ENCODE data around the gene STAB2. TPM values are rescaled to one million over a fixed set of nuclear protein-coding genes. Genes with fewer than 3 reads are reported as not detected.

STAB2 gene
- polyA plus RNA-seq, 1 donor from 2014 or later = not detected

DNA sequence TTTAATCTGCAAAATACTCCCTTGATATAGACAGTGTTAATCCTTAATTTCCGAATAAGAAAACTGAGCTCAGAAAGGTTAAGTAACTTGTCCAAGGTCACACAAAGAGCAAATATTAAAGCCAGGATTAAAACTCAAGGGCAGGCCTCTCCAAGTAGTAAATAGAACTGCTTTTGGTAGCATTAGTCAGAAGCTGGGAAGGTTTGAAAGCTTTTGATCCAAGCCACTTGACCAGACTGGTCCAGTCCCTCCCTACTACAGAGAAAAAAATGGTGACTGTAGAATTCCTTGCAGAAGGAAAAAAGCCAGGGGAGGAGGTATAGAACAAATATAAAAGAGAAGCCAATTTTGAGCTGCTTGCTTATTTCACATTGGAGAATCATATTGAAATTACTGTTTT, 142.4 kb downstream of the STAB2 start:
- H3K27me3 ChIP-seq (ENCODE audit: insufficient read depth, low read depth, low read length) = no peaks in the 10 kb centered on the region
- no peak overlapping the region for H3K9ac ChIP-seq (ENCODE audit: low read length)
- no peak overlapping the region for H3K4me3 ChIP-seq (ENCODE audit: low read length)
- H3K9me2 ChIP-seq (ENCODE audit: insufficient read depth, low read length) = no peaks in the 10 kb centered on the region
- H3K79me2 ChIP-seq (replicated peaks; ENCODE audit: insufficient read depth, low read length) = no peaks in the 10 kb centered on the region
- H3K36me3 ChIP-seq (ENCODE audit: insufficient read depth, low read length) = no peaks in the 10 kb centered on the region
- no peak overlapping the region for H3K27ac ChIP-seq (ENCODE audit: low read length)
- no peak overlapping the region for H3K4me2 ChIP-seq (ENCODE audit: low read length)
- no peaks in the 10 kb centered on the region for H4K20me1 ChIP-seq (ENCODE audit: insufficient read depth)
- no peak overlapping the region for H2AFZ ChIP-seq (ENCODE audit: low read depth, low read length)
- no peak for TF ChIP-seq POLR2AphosphoS5 (IDR thresholded peaks at IDR 0.05)
- TF ChIP-seq MXI1 (conservative IDR thresholded peaks at IDR 0.05; ENCODE audit: poor library complexity, severe bottlenecking) = no peak
- TF ChIP-seq EP300 (conservative IDR thresholded peaks at IDR 0.05; ENCODE audit: poor library complexity, severe bottlenecking) = no peak
- TF ChIP-seq RAD21 (conservative IDR thresholded peaks at IDR 0.05) = no peak
- no peaks in the 10 kb centered on the region for H3F3A ChIP-seq (ENCODE audit: insufficient read depth, low read length, poor library complexity, severe bottlenecking)
- peaks cover 3% of the 10 kb centered on the region for H3K9me3 ChIP-seq (ENCODE audit: low read length)

DNA sequence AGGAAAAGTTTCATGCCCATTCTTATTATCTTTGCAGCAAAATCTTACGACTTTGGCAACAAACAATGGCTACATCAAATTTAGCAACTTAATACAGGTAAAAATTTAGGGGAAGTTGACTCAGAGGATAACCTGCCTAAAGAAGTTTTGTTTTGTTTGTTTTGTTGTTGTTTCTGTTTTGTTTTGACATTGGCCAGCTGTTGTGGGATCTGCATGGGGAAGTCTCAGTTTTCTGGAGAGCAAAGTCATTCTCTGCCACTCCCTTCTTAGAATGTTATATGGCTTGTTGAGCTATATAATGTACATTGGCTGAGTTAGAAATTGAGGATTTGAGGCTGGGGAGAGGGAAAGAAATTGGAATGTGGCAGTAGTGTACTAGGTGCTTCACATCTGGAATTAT, 144.5 kb downstream of the STAB2 start:
- Histone ChIP-seq H3K79me2 (replicated peaks; ENCODE audit: insufficient read depth, low read length) (no peaks in the 10 kb centered on the region), H3K9ac (ENCODE audit: low read length) (no peak overlapping the region), H3F3A (ENCODE audit: insufficient read depth, low read length, poor library complexity, severe bottlenecking) (no peaks in the 10 kb centered on the region), H3K4me3 (ENCODE audit: low read length) (no peak overlapping the region), H3K36me3 (ENCODE audit: insufficient read depth, low read length) (no peaks in the 10 kb centered on the region), H2AFZ (ENCODE audit: low read depth, low read length) (no peak overlapping the region), H3K9me2 (ENCODE audit: insufficient read depth, low read length) (no peaks in the 10 kb centered on the region), H3K9me3 (ENCODE audit: low read length) (peaks cover 3% of the 10 kb centered on the region), H3K27me3 (ENCODE audit: insufficient read depth, low read depth, low read length) (no peaks in the 10 kb centered on the region), H3K4me2 (ENCODE audit: low read length) (no peak overlapping the region), H4K20me1 (ENCODE audit: insufficient read depth) (no peaks in the 10 kb centered on the region), H3K27ac (ENCODE audit: low read length) (no peak overlapping the region)
- TF ChIP-seq, protein P1, sequence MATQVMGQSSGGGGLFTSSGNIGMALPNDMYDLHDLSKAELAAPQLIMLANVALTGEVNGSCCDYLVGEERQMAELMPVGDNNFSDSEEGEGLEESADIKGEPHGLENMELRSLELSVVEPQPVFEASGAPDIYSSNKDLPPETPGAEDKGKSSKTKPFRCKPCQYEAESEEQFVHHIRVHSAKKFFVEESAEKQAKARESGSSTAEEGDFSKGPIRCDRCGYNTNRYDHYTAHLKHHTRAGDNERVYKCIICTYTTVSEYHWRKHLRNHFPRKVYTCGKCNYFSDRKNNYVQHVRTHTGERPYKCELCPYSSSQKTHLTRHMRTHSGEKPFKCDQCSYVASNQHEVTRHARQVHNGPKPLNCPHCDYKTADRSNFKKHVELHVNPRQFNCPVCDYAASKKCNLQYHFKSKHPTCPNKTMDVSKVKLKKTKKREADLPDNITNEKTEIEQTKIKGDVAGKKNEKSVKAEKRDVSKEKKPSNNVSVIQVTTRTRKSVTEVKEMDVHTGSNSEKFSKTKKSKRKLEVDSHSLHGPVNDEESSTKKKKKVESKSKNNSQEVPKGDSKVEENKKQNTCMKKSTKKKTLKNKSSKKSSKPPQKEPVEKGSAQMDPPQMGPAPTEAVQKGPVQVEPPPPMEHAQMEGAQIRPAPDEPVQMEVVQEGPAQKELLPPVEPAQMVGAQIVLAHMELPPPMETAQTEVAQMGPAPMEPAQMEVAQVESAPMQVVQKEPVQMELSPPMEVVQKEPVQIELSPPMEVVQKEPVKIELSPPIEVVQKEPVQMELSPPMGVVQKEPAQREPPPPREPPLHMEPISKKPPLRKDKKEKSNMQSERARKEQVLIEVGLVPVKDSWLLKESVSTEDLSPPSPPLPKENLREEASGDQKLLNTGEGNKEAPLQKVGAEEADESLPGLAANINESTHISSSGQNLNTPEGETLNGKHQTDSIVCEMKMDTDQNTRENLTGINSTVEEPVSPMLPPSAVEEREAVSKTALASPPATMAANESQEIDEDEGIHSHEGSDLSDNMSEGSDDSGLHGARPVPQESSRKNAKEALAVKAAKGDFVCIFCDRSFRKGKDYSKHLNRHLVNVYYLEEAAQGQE (IDR thresholded peaks at IDR 0.05; ENCODE audit: borderline replicate concordance) = no peak
- TF ChIP-seq POLR2AphosphoS5 (IDR thresholded peaks at IDR 0.05) (no peak), SMC3 (conservative IDR thresholded peaks at IDR 0.05; ENCODE audit: poor library complexity) (no peak), MXI1 (conservative IDR thresholded peaks at IDR 0.05; ENCODE audit: poor library complexity, severe bottlenecking) (no peak), RAD21 (conservative IDR thresholded peaks at IDR 0.05) (no peak), EP300 (conservative IDR thresholded peaks at IDR 0.05; ENCODE audit: poor library complexity, severe bottlenecking) (no peak), EZH2 (IDR thresholded peaks at IDR 0.05; ENCODE audit: borderline replicate concordance, insufficient read depth, low read length, poor library complexity, severe bottlenecking) (no peak), TAF1 (IDR thresholded peaks at IDR 0.05; ENCODE audit: low read depth) (no peak)
- TF ChIP-seq, protein P2, sequence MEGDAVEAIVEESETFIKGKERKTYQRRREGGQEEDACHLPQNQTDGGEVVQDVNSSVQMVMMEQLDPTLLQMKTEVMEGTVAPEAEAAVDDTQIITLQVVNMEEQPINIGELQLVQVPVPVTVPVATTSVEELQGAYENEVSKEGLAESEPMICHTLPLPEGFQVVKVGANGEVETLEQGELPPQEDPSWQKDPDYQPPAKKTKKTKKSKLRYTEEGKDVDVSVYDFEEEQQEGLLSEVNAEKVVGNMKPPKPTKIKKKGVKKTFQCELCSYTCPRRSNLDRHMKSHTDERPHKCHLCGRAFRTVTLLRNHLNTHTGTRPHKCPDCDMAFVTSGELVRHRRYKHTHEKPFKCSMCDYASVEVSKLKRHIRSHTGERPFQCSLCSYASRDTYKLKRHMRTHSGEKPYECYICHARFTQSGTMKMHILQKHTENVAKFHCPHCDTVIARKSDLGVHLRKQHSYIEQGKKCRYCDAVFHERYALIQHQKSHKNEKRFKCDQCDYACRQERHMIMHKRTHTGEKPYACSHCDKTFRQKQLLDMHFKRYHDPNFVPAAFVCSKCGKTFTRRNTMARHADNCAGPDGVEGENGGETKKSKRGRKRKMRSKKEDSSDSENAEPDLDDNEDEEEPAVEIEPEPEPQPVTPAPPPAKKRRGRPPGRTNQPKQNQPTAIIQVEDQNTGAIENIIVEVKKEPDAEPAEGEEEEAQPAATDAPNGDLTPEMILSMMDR (IDR thresholded peaks at IDR 0.05; ENCODE audit: poor library complexity, severe bottlenecking) = no peak

Data from neural cell (in vitro differentiated cells).